SW 1271 (cell line): ENCODE data around the gene DCHS1.
A peak's percentile ranks its signal among the peaks of the same experiment; 100 is the strongest.
"Not testable (repeated sequence)": the region's sequence is repeated elsewhere in the genome, so short reads cannot be mapped to it uniquely, and the experiment has no call there.

Experiments
- DNase-seq, 2 experiments: peaks; one replicate each; lab custom pipeline; 2025; lab: John Stamatoyannopoulos, UW

The DCHS1 gene

GRCh38 chr11:6655790-6656583 lies at the start of gene DCHS1:
Gene DCHS1, minus strand, starts transcription at chr11:6655809. Its CDS starts 14,196 bp downstream, at chr11:6641613.
- DNase-seq, result no peak

- peak in 1 of 2 experiments; percentile 69 for DNase-seq
Observed at GRCh38 chr11:6703247-6704063, 47.8 kb upstream of the DCHS1 start.

DNA sequence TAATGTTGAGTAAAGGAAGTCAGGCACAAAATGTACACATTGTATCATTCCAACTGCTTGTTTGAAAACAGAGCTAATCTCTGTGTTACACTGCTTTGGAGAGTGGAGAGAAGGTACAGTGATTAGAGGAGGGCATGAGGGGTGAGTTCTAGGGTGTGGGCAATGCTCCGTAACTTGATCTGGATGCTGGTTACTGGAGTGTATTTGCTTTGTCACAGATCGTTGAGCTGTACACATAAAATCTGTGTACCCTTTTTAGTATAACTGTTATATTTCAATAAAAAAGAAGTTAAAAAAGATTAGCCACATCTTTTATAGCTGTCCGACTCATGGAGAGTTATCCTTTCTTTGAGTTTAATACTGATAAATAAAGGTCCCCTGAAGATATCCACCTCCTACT lies 46.3 kb upstream of the DCHS1 start:
- not testable (repeated sequence) for DNase-seq

GRCh38 chr11:6695377-6695776 lies 39.8 kb upstream of the DCHS1 start:
- DNase-seq, result no peak

GRCh38 chr11:6694229-6694535 lies 38.6 kb upstream of the DCHS1 start:
- no peak for DNase-seq

DNA sequence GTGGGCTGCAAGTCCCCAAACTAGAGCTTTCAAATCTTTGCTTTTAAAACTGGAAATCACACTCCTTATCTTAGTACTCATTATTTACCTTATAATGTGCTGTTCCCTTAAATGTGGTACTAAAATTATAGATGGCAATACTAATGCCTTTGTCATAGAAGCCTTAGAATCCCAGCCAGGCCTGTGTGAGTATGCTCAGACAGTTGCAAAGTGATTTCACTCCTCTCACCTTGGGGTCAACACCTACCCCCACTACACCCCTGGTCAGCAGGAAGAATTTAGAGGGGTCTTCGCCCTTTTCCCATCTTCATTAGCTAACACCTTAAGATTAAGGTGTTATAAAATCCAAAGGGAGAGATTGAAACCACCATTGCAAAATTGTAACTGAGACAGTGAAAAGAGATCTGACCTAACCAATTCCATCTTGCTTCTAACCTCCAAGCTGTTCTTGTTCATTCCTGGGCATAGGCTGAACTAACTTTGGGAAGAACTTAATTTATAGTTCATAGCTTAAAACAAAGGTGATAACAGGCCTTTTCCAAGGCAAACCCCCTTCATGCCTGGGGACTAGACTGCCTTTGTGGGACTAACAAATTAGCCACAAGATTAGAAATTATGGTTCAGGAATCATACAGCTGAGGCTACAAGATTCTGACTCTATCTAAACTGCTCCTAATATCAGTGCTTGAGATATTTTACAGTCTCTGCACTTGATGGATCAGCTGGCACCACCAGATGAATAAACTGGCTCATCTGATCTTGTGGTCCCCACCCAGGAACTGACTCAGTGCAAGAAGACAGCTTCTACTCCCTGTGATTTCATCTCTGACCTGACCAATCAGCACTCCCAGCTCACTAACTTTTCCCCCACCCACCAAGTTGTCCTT lies 38.0 kb upstream of the DCHS1 start:
- DNase-seq, result peak; percentile 51 to 61

DNA sequence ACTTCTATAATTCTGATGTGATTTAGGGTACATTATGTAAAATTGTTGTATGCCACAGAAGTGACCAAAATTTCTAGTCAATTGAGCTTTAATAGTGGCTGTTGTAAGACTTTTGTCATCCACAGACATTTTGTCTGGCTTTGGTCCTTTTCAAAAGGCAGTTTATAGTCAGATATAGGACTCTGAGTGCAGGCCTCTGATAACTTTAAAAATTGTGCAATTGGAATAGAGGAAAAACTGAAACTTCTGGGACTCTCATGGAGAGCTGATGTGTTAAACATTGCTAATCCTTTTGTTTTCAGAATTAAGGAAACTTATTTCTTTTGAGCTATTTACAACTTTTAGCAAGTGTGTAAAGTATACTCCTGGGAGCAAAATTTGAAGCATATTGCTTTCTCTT lies 36.5 kb upstream of the DCHS1 start:
- no peak for DNase-seq

DNA sequence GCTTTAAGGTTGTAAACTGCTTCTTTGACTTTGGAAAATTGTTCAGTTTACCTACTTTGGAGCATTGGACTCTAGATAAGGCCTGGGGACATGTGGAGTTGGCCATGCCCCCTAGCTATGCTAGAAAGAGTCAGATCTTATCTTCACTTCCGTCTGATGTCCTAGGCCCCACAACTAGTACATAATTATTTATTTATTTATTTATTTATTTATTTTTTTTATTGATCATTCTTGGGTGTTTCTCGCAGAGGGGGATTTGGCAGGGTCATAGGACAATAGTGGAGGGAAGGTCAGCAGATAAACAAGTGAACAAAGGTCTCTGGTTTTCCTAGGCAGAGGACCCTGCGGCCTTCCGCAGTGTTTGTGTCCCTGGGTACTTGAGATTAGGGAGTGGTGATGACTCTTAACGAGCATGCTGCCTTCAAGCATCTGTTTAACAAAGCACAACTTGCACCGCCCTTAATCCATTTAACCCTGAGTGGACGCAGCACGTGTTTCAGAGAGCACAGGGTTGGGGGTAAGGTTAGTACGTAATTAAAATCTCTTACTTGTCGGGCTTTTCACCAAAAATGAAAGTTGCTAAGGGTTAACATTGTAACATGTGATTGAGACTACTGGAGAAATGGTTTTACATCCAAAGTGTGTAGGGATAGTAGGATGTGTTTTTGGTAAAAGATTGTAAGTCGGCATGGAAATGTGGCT lies 35.0 kb upstream of the DCHS1 start:
- DNase-seq, result not testable (repeated sequence)

GRCh38 chr11:6687876-6688275 lies 32.3 kb upstream of the DCHS1 start:
- DNase-seq, result no peak

GRCh38 chr11:6686006-6686405 lies 30.4 kb upstream of the DCHS1 start:
- no peak for DNase-seq

DNA sequence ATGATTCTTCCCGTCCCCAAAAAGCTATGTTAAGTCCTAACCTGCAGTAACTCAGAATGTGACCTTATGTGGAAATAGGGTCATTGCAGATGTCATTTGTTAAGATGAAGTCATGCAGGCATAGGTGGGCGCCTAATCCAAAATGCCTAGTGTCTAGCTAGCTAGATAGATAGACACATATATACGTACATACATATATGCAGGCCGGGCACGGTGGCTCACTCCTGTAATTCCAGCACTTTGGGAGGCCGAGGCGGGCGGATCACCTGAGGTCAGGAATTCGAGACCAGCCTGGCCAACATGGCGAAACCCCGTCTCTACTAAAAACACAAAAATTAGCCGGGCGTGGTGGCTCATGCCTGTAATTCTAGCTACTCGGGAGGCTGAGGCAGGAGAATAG lies 28.5 kb upstream of the DCHS1 start:
- DNase-seq, result not testable (repeated sequence)

DNA sequence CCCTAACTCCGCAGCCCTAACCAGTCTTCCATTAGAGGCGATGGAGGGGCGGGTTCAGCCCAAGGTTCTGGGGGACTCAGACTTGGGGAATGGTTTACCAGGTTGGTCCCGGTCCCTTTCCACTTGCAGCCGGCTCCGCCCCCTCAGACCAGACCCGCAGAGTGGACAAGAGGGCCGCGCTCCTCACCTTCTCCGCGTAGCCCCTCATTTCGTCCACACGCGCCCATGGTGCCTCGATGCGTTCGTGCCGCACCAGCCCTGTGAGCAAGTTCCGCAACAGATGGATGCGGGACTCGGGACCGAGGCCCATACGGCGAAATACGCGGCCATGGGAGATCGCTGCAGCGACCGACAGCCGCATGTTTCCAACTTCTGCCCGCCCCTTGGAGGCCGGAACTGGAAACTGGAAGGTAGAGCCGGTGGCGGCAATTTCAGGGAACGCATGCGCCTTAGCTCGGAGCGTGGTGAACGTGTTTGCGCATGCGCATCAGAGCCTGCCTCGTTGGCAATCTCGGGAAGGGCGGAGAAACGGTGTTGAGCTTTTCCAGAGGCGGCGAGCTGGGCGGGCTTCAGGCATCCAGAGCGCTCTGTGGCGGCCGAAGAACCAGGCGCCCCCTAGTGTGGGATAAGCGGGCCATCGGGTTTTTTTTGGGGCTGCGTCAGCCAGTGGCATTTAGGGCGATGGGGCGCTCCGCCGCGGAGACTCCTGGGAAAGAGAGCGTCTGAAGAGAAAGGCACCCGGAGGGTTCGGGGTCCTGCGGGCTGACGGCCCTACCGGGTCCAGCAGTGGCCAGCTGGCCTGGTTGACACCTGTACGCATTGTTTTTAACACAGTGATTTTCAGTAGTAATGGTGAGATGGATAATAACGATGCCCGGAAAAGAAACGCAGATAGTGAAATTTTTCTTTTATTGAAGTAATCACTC lies 27.6 kb upstream of the DCHS1 start, which contains the start of gene MRPL17:
MRPL17 (minus strand) TSS at position 405 of the 926 bp plus-strand sequence; CDS start at position 361, 44 bp downstream.
- peak; percentile 95 to 98 for DNase-seq

GRCh38 chr11:6682591-6682935 lies 27.0 kb upstream of the DCHS1 start:
- DNase-seq, result no peak

- no peak for DNase-seq
Observed at GRCh38 chr11:6681949-6682348, 26.3 kb upstream of the DCHS1 start.

DNA sequence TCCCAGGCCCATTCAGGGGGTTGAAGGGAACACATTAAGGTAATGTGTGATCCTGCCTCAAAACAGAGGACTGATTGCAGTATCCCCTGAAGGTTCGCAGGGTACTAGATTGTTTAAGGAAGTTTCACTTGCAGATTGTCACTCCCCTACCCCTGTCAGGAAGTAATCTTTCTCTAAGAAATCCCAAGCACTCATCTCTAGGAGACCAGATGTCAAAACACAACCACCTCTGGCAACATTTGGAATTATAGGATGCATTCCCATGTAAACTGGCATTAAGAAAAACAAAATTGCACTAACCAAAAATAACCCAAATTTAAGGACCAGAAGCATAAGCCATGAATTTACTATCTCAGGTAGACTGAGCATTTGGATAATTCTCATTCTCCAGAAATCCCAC lies 25.9 kb upstream of the DCHS1 start:
- no peak for DNase-seq

- no peak for DNase-seq
Observed at GRCh38 chr11:6677018-6677417, 21.4 kb upstream of the DCHS1 start.

GRCh38 chr11:6674862-6675261 lies 19.3 kb upstream of the DCHS1 start:
- no peak for DNase-seq

DNA sequence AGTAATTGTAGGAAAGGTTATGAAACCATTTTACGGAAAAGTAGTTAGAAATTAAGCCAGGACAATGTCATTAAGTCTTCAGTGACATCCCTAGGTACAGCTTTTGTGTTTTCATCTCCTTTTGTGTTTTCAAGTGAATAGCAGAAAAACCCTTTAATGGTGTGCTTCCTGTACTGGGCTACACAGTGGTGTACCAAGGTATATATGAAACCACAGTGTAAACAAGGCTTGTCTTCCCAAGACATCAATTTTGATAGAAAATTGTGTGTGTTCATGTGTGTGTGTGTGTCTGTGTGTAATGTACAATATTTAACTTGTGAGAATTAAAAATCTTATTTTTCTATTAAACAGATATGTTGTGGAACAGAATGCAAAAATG lies 18.6 kb upstream of the DCHS1 start:
- DNase-seq, result no peak

GRCh38 chr11:6673523-6674218 lies 18.1 kb upstream of the DCHS1 start:
- no peak for DNase-seq

- no peak for DNase-seq
Observed at GRCh38 chr11:6671991-6672390, 16.4 kb upstream of the DCHS1 start.
